ENCODE results near the gene EGFL7. TPM values are rescaled to one million over a fixed set of nuclear protein-coding genes. Genes with fewer than 3 reads are reported as not detected.

EGFL7 gene
- total and polyA plus RNA-seq, 7 donors: 34.7 to 73.4 (median 48.6) TPM

DNA sequence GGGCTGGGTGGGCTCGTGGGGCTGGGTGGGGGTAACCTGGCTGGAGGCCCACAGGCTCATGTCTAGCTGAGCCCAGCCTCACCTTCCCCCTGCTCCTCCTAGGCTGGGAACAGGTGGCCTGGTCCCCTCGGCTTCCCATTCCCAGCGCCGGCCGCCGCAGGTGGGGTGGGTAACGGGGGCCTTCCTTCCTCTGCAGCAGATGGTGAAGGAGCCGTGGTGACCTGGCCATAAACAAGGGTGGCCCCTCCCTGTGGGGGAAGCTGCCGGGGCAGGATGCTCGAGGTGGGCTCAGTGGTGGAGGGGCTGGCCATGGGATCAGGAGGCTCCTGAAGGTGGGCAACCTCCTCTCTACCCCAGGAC, 41.0 kb upstream of the EGFL7 start:
- no peak overlapping the region for H3K27ac ChIP-seq
- intact Hi-C loops (cut with DNase I): no loop called here
- ATAC-seq (no peak), DNase-seq (no peak)
- H3K36me3 ChIP-seq (ENCODE audit: insufficient read depth in 1 of 2, low read depth in 1 of 2): no peaks in the 10 kb centered on the region
- H3K27me3 ChIP-seq (ENCODE audit: insufficient read depth in 3 of 3, low read length in 2 of 3): no peaks in the 10 kb centered on the region
- 78 to 92% (median 81%) methylated on average over 5 to 10 of the region's 10 CpGs for WGBS, 3 donors
- no peaks in the 10 kb centered on the region for H3K9me3 ChIP-seq
- no peak overlapping the region for H3K4me3 ChIP-seq
- TF ChIP-seq, protein P1, sequence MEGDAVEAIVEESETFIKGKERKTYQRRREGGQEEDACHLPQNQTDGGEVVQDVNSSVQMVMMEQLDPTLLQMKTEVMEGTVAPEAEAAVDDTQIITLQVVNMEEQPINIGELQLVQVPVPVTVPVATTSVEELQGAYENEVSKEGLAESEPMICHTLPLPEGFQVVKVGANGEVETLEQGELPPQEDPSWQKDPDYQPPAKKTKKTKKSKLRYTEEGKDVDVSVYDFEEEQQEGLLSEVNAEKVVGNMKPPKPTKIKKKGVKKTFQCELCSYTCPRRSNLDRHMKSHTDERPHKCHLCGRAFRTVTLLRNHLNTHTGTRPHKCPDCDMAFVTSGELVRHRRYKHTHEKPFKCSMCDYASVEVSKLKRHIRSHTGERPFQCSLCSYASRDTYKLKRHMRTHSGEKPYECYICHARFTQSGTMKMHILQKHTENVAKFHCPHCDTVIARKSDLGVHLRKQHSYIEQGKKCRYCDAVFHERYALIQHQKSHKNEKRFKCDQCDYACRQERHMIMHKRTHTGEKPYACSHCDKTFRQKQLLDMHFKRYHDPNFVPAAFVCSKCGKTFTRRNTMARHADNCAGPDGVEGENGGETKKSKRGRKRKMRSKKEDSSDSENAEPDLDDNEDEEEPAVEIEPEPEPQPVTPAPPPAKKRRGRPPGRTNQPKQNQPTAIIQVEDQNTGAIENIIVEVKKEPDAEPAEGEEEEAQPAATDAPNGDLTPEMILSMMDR (IDR thresholded peaks at IDR 0.05): no peak
- H3K4me1 ChIP-seq: peaks cover 21% of the 10 kb centered on the region

DNA sequence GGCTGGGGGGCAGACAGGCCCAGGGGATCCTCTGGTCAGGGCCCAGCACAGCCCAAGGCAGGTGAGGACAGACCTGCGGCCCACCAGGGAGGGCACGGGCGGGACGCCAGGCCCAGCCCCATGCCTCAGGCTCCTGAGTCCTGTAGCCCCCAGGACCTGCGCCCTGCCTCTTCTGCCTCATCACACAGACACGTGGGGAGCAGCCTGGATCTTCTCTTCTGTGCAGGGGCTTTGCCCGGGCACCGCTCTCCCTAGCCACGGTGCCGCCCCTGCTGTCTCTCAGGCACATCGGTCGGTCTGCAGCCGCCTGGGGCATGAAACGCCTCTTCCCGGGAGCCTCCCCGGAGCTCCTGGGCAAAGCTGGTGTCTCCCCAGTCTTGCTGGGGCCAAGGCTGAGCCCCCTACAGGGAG, 40.2 kb upstream of the EGFL7 start:
- no peak for ATAC-seq
- Histone ChIP-seq H3K4me3 (no peak overlapping the region), H3K27me3 (ENCODE audit: insufficient read depth in 3 of 3, low read length in 2 of 3) (no peaks in the 10 kb centered on the region), H3K27ac (no peak overlapping the region), H3K4me1 (peaks cover 21% of the 10 kb centered on the region), H3K36me3 (ENCODE audit: insufficient read depth in 1 of 2, low read depth in 1 of 2) (no peaks in the 10 kb centered on the region), H3K9me3 (no peaks in the 10 kb centered on the region)
- intact Hi-C loops (cut with DNase I): no loop called here
- DNase-seq: no peak
- 88 to 89% (median 88%) methylated on average over 16 of the region's 16 CpGs for WGBS, 3 donors
- TF ChIP-seq, protein P1 (IDR thresholded peaks at IDR 0.05): no peak

DNA sequence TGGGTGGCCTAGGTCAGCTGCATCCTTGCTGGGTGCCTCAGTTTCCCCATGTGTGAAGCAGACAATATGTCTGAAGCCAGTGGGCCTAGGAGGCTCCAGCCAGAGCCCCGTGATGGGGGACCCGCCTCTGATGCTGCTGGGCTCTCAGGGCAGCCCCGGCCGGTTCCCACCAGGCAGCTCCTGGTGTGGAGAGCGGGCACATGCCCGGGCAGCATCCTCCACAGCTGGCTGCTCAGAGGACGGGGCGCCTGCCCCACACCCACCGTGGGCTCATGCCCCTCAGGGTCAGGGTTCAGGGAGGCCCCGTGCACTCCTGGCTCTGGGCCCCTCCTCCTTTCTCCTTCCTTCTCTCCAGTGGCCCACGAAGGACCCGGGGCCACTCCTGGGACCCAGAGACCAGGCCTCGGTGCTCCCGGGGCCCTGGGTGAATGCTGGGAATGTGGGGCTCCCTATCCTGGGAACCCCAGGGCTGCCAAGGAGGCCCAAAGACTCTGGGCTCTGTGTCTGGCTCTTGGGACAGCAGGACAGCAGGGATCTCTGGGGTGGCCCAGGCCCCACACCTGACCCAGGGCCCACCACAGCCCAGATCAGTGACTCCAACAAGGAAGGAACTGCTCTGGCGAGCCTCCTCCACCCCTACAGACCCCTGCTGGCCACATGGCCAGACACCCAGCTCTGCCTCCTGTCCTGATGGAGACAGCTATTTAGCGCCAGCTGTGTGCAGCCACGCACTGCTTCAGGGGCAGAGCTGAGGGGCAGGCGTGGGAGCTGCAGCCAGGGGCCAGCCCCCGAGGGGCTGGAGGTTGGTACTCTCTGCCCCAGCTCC, 39.5 kb upstream of the EGFL7 start:
- peaks cover 21% of the 10 kb centered on the region for H3K4me1 ChIP-seq
- no peak overlapping the region for H3K4me3 ChIP-seq
- H3K9me3 ChIP-seq: no peaks in the 10 kb centered on the region
- H3K27me3 ChIP-seq (ENCODE audit: insufficient read depth in 3 of 3, low read length in 2 of 3): no peaks in the 10 kb centered on the region
- DNase-seq (no peak), ATAC-seq (no peak)
- TF ChIP-seq, protein P1 (IDR thresholded peaks at IDR 0.05): no peak
- 91 to 93% (median 93%) methylated on average over 15 to 19 of the region's 19 CpGs for WGBS, 3 donors
- no peaks in the 10 kb centered on the region for H3K36me3 ChIP-seq (ENCODE audit: insufficient read depth in 1 of 2, low read depth in 1 of 2)
- intact Hi-C loops (cut with DNase I): no loop called here
- no peak overlapping the region for H3K27ac ChIP-seq

DNA sequence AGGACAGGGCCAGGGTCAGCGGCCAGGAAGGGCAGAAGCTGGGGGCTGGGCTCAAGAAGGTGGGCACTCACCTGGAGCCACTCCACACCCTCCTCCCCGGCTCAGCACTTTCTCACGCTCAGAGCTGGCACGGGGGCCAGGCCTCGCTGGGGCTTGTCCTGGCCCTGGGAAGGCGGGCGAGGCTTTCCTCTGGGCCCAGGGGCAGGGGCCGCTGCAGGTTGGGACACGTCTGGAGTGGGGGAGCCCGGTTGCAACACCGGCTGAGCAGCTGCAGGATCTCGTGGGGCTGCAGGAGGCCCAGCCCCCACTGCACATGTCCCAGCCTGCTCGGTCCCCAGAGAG, 38.9 kb upstream of the EGFL7 start:
- Histone ChIP-seq H3K27me3 (ENCODE audit: insufficient read depth in 3 of 3, low read length in 2 of 3) (peaks cover 0 to 2% (median 0%) of the 10 kb centered on the region in 3 donors), H3K36me3 (ENCODE audit: insufficient read depth in 1 of 2, low read depth in 1 of 2) (no peaks in the 10 kb centered on the region), H3K4me3 (no peak overlapping the region), H3K4me1 (peaks cover 21% of the 10 kb centered on the region), H3K9me3 (no peaks in the 10 kb centered on the region), H3K27ac (no peak overlapping the region)
- no peak for DNase-seq
- TF ChIP-seq, protein P1 (IDR thresholded peaks at IDR 0.05): no peak
- WGBS, 3 donors: 70 to 72% (median 72%) methylated on average over 12 to 13 of the region's 13 CpGs
- no peak for ATAC-seq
- intact Hi-C loops (cut with DNase I): no loop called here
